DMS 273 treated with DMSO at 0.1 percent for 48 hours (cell line): Measurements from ENCODE around the gene DMRTA1.
"Not testable (repeated sequence)": the region's sequence is repeated elsewhere in the genome, so short reads cannot be mapped to it uniquely, and the experiment has no call there.

Source experiments
- DNase-seq: peaks from one replicate; lab custom pipeline; 2025; lab: John Stamatoyannopoulos, UW

DMRTA1 gene

GRCh38 chr9:22446589-22446949 is at the start of gene DMRTA1:
Gene DMRTA1, plus strand, starts transcription at chr9:22446824. Its CDS starts 242 bp downstream, at chr9:22447066.
- peak; percentile 72 for DNase-seq

GRCh38 chr9:22401671-22402070 is 45.0 kb upstream of the DMRTA1 start:
- no peak for DNase-seq

GRCh38 chr9:22405869-22406659 is 40.6 kb upstream of the DMRTA1 start:
- DNase-seq: no peak

GRCh38 chr9:22413884-22414283 is 32.7 kb upstream of the DMRTA1 start:
- no peak for DNase-seq

DNA sequence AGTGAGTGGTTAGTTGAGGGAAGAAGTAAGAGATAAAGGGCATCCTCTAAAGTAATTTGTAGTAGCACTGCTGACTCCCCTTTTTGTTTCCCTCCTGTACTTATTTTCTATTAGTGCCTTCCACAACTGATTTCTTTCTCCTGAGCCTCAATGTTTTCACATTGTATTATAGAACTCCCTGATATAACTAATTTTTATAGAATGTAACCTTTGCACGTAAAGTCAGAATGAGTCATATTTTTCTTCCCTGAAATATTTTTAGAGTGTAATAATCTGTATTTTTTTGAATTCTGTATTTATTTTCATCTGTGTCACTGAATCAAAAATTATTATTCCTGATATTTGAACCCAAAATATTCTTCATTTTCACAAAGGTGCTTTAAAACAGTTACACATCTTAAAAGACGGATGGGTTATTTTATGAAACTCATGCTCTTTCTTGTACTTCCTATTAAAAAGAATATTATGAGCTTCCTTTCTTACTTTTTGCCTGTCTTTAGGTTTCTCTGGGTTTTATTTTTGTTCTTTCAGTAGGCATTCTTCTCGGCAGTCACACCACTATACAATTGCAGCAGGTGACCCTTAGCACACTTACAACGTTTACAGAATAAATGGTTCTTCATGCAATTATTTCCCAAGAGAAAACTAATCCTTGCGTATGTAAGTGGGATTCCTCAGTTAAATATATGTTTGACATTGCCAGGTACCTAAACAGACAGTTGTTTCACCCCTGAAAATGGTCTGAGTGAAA is 30.5 kb upstream of the DMRTA1 start:
- DNase-seq: no peak

GRCh38 chr9:22416692-22417060 is 29.9 kb upstream of the DMRTA1 start:
- DNase-seq: peak; percentile 72

GRCh38 chr9:22423566-22423965 is 23.1 kb upstream of the DMRTA1 start:
- DNase-seq: no peak

DNA sequence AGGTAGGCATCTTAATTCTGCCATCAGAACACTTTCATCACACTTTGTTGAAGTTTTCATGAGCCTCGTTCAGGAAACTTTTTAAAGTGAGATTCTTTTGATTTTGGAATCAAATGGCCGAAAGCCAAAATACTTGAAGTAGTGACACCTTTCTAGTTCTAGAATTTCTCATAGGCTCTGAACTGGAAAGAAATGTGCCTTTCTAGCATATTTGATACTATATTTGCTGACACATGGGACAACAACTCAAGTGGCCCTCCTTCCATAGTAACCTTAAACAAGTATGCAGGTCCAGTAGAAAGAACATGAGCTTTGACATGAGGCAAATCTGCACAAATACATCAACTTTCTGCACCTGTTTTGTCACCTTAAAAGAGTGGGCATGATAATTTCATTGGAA is 22.0 kb upstream of the DMRTA1 start:
- DNase-seq: no peak

DNA sequence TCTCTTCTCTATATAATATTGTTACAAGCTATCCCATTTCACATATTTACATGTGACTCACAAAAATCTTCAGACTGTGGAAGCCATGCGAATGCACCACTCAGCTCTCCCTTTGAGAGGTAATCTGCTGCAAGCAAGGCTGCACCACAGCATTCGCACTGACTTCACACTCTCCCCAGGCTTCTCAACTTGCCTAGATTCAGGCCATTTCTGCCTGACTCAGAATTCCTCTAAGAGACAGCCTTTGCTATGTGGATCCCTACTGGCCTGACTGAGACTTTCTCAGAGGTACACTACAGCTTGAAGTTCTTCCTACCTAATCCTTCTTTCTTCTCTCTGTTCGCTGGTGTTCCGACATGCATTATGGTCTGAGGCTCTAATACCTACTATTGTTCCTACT is 21.1 kb upstream of the DMRTA1 start:
- no peak for DNase-seq

DNA sequence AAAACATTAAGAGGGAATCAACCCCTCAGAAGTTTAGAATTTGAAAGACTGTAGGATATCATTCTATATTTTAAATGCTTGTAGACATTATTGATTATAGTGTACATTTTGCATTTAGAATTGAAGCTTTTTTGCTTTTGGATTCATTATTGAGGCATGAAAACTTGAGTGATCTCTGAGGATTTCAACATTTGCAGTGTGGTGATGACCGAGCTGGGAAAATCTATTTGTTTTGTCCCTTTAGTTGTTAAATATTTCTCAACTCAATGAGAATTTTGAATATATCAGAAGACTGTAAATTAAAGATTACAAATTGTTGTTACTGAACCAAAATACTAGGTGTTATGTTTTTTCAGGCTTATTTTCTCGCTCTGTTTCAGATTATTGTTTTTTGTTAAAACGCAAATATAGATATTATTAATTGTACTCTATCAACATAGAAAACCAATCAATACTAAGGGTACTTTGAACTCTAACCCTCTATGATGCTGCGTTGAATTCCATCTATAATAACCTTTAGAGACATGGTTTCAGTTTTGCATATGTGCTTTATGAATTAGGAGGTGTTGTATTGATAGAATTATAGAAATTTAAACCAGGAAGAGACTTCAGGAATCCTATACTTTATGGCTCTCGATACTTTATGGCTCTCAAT is 19.3 kb upstream of the DMRTA1 start:
- no peak for DNase-seq

GRCh38 chr9:22433691-22434090 is 12.9 kb upstream of the DMRTA1 start:
- no peak for DNase-seq

- DNase-seq: not testable (repeated sequence)
Measured at GRCh38 chr9:22435252-22435651, 11.4 kb upstream of the DMRTA1 start.

- DNase-seq: not testable (repeated sequence)
Measured at GRCh38 chr9:22437461-22438067, 9.1 kb upstream of the DMRTA1 start.

DNA sequence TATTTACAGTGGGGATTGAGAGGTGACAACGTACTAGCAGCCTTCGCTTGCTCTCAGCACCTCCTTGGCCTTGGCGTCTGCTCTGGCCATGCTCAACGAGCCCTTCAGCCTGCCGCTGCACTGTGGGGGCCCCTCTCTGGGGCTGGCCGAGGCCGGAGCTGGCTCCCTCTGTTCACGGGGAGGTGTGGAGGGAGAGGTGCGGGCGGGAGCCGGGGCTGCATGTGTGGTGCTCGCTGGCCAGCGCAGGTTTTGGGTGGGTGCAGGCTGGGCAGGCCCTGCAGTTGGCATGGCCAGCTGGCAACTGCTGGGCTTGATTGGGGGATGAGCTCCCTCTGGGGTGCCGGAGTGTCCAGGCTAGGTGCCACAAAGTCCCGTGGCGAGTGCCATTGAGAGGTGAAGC is 5.8 kb upstream of the DMRTA1 start:
- DNase-seq: no peak

DNA sequence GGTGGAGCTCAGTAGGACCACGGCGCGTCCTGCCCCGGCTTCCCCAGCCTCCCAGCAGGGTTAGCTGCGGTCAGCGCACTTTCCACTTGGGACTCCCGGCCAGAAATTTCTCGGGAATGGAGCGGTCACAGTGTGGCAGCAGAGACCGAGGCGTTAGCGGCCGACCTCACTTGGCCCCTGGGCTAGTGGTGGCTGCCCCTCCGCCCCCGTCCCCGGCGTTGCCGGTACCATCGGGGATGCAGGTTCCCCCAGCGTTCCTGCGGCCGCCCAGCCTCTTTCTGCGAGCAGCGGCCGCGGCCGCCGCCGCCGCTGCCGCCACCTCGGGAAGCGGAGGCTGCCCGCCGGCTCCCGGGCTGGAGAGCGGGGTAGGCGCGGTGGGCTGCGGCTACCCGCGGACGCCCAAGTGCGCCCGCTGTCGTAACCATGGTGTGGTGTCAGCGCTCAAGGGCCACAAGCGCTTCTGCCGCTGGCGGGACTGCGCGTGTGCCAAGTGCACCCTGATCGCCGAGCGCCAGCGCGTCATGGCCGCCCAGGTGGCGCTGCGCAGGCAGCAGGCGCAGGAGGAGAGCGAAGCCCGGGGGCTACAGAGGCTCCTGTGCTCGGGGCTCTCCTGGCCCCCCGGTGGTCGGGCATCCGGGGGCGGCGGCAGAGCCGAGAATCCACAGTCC is 460 bp downstream of the DMRTA1 start:
- DNase-seq: peak; percentile 48

DNA sequence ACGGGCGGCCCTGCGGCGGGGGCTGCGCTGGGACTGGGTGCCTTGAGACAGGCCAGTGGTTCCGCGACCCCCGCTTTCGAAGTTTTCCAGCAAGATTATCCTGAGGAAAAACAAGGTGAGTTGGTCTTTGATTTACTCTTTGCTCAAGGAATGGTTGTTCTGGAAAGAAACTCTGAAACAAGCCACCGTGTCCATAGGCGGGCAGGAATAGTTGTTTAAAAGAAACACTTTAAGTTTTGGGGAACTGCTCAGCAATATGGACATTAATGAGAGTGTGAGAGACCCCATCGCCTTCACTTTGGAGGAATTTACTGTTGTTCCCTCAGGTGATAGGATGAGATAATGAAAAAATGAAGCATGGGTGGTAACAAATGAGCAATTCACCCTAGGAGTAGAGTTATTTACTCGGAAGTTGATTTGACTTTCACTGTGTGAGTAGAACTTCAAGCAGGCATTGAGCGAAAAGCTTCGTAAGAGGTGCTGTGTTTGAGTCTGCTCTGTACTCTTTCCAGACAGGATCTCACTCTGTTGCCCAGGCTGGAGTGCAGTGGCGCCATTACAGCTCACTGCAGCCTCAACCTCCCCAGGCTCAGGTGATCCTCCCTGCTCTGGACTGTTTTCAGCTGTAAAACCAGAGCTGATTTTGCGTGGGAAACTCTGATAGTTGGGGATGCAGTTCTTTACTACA is 1.1 kb downstream of the DMRTA1 start:
- peak; percentile 14 for DNase-seq

- no peak for DNase-seq
Measured at GRCh38 chr9:22449719-22450118, 3.1 kb downstream of the DMRTA1 start.

DNA sequence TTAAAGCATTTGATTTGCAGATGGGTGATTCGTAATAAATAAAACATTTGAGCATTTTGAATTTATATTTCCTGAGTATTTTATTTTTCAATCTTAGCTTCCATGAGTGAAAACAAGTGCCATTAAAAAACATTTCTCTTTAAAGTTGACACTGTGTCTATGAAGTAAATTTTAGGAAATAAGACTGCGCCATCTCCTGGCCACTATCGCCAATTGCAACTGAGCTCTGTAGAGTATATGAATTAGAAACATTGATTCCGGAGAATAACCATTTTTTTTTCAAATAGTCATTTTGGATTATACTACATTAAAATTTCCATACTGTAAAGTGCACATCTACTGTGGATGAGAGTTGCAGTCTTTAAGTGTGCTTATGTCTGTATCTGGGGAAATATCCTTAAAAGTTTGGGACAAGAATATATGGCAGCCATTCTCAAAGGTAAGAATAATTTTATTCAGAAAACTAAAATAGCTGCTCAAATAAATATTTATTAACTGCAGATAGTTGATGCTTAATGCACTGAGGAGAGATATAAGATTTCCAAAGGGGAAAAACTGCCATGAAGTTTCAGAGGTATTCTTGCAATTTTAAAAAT is 5.9 kb downstream of the DMRTA1 start:
- no peak for DNase-seq

DNA sequence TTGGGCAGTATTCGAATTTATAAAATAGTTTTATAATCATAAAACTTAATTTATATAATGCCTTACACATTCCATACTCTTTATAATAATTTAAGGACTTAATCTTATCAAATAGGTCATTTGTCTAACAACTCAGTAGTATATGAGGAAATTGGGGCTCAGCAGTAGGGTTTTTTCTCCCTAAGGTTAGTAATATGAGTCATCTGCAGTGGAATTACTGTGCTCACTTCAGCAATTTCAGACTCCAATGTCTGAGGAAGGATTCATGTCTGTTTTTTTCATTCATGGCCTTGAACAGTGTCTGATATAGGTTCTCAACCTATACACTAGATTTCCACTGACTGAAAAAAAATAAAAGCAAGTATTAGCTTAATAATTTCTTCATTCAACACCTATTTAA is 7.4 kb downstream of the DMRTA1 start:
- DNase-seq: no peak

GRCh38 chr9:22455181-22455580 is 8.6 kb downstream of the DMRTA1 start:
- no peak for DNase-seq

- no peak for DNase-seq
Measured at GRCh38 chr9:22457448-22457847, 10.8 kb downstream of the DMRTA1 start.
